MCF 10A (cell line): ENCODE results near the gene EXOC3. TPM values are rescaled to one million over a fixed set of nuclear protein-coding genes. Genes with fewer than 3 reads are reported as not detected.

Source experiments
- BruUV-seq: library from RNA; stranded (reverse); fragments of 400-500 nt; replicated peaks from 2 replicates; lab custom pipeline; 2021; lab: Mats Ljungman, UMichigan
- CTCF ChIA-PET: fragments of 300-600 bp; sonication (Branson Sonifier 250); formaldehyde crosslinking; extraction: SDS; loops from one replicate; lab custom pipeline; 2021; ENCODE audit warnings: antibody characterized with exemption, inconsistent platforms; lab: Yijun Ruan, JAX
- POLR2A ChIA-PET: fragments of 300-600, 350-650 bp; sonication (Branson Sonifier 250); formaldehyde crosslinking; extraction: SDS; loops from one replicate; lab custom pipeline; 2020; ENCODE audit warnings: antibody characterized with exemption, inconsistent platforms; lab: Yijun Ruan, JAX
- DNase-seq: peaks from one replicate; pipeline ENCODE4 v3.0.0-alpha.2; 2018; ENCODE audit not compliant: unreplicated experiment
- H3K27ac Mint-ChIP-seq: one replicate; pipeline ENCODE4 v1.8.0; 2022; ENCODE audit warnings: mild to moderate bottlenecking, low read depth, mixed read lengths; ENCODE audit not compliant: unreplicated experiment
- H3K27me3 Mint-ChIP-seq: one replicate; pipeline ENCODE4 v1.8.0; 2022; ENCODE audit warnings: mixed read lengths; ENCODE audit not compliant: insufficient read depth, unreplicated experiment
- H3K36me3 Mint-ChIP-seq: one replicate; pipeline ENCODE4 v1.8.0; 2022; ENCODE audit warnings: mild to moderate bottlenecking, moderate library complexity, mixed read lengths; ENCODE audit not compliant: insufficient read depth, unreplicated experiment
- H3K4me1 Mint-ChIP-seq: one replicate; pipeline ENCODE4 v1.8.0; 2022; ENCODE audit warnings: mixed read lengths; ENCODE audit not compliant: insufficient read depth, unreplicated experiment
- H3K4me3 Mint-ChIP-seq: one replicate; pipeline ENCODE4 v1.8.0; 2022; ENCODE audit warnings: mild to moderate bottlenecking, moderate library complexity, mixed read lengths; ENCODE audit not compliant: unreplicated experiment
- H3K9me3 Mint-ChIP-seq: one replicate; pipeline ENCODE4 v1.8.0; 2022; ENCODE audit warnings: mixed read lengths; ENCODE audit not compliant: unreplicated experiment
- CTCF ChIP-seq: fragments of 200-600 bp; IDR thresholded peaks from one replicate; pipeline ENCODE4 v1.8.0; 2022; ENCODE audit warnings: antibody characterized with exemption, mild to moderate bottlenecking; ENCODE audit not compliant: unreplicated experiment
- intact Hi-C: fragments of 100-400 bp; cut with micrococcal nuclease; formaldehyde crosslinking; loops from 2 replicates; pipeline ENCODE4 v1.14.1; 2022
- total RNA-seq: library from RNA; stranded (reverse); gene quantifications from 2 replicates; pipeline ENCODE4 v1.2.3, GENCODE V29; 2022

EXOC3 gene
- total RNA-seq, 1 experiment from 2014 or later = 44.1 TPM

DNA sequence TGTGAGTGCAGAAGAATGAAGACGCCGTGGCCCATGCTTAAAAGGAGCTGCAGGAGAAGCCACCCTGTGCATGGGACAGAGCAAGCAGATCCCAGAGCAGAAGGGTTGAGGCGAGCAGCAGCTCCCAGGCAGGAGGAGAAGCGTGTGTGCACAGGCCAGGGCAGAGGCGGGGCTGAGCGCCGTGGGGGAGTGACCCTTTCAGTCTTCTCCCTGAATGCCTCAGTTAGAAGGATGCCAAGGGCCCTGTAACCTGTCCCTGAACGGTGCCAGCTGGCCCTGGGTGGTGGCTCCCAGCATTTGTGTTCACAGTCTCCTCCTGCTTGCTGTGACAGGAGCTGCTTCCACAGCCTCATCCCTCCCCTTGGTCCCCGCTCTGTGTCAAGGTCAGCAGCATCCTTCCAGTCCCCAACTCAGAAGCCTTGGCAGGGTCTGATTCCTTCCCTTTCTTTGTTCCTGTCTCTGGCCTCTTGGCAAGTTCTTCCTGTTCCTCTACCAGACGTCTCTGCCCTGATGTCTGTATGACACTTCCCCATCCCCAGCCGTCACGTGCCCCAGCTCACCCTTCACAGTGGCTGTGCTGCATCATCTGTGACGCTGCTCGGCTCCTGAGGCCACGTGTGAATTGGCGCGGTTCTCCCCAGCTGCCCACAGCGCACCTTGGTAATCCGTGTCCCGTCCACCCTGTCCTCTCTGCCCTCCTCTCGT is 5.2 kb downstream of the EXOC3 start:
- no peak for TF ChIP-seq CTCF
- H3K27ac Mint-ChIP-seq = peak overlapping the region; percentile 25
- no peaks in the 10 kb centered on the region for H3K9me3 Mint-ChIP-seq
- CTCF ChIA-PET = interaction anchor here (0.6 to 3.0 kb wide), 6 partner anchors 9 to 453 kb away, joined by 3 to 12 read pairs (median 4); no protein-coding TSS in a partner anchor
- BruUV-seq = no TSS peak
- POLR2A ChIA-PET = no interaction called here
- H3K4me1 Mint-ChIP-seq = peaks cover 23% of the 10 kb centered on the region
- no peak for DNase-seq
- no peaks in the 10 kb centered on the region for H3K27me3 Mint-ChIP-seq
- intact Hi-C loops = loop anchor here (10.0 kb wide), 1 partner anchor 457 kb away; no protein-coding TSS in a partner anchor
- no peak overlapping the region for H3K4me3 Mint-ChIP-seq
- H3K36me3 Mint-ChIP-seq = peaks cover 70% of the 10 kb centered on the region

DNA sequence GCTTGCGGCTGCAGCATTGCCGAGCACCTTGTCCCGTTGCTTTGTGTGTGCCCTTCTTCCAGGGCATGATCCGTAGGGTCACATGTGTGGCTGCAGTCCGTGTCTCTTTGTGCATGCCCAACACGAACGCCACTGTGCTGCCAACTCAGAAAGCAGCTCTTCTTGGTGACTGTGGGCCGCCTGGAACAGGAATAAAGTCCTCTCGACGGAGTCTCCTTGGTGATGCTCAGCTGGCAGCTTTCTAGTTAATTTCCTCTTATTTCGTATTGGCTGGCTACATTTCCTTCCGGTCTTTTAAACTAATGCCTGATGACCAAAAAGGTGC is 5.8 kb downstream of the EXOC3 start:
- Mint-ChIP-seq H3K36me3 (peaks cover 75% of the 10 kb centered on the region), H3K27me3 (no peaks in the 10 kb centered on the region), H3K4me3 (no peak overlapping the region), H3K9me3 (no peaks in the 10 kb centered on the region), H3K4me1 (peaks cover 28% of the 10 kb centered on the region), H3K27ac (peak overlapping the region; percentile 25)
- no TSS peak for BruUV-seq
- no peak for DNase-seq
- intact Hi-C loops = loop anchor here (10.0 kb wide), 1 partner anchor 456 kb away; no protein-coding TSS in a partner anchor
- TF ChIP-seq CTCF = no peak
- ChIA-PET POLR2A (no interaction called here), CTCF (interaction anchor here (0.7 kb wide), 1 partner anchor 140 kb away, joined by 3 read pairs; no protein-coding TSS in a partner anchor)

- H3K9me3 Mint-ChIP-seq = no peaks in the 10 kb centered on the region
- no peak overlapping the region for H3K4me3 Mint-ChIP-seq
- no peak for TF ChIP-seq CTCF
- POLR2A ChIA-PET = no interaction called here
- H3K27me3 Mint-ChIP-seq = no peaks in the 10 kb centered on the region
- BruUV-seq = no TSS peak
- intact Hi-C loops = loop anchor here (10.0 kb wide), 1 partner anchor 456 kb away; no protein-coding TSS in a partner anchor
- DNase-seq = no peak
- peaks cover 31% of the 10 kb centered on the region for H3K4me1 Mint-ChIP-seq
- CTCF ChIA-PET = interaction anchor here (0.7 kb wide), 1 partner anchor 140 kb away, joined by 3 read pairs; no protein-coding TSS in a partner anchor
- peaks cover 79% of the 10 kb centered on the region for H3K36me3 Mint-ChIP-seq
- no peak overlapping the region for H3K27ac Mint-ChIP-seq
Measured at GRCh38 chr5:449151-449550, 6.2 kb downstream of the EXOC3 start.

- H3K4me1 Mint-ChIP-seq = peaks cover 20% of the 10 kb centered on the region
- intact Hi-C loops = no loop called here
- CTCF ChIA-PET = interaction anchor here (0.7 to 1.4 kb wide), 2 partner anchors 45 to 135 kb away, joined by 3 read pairs; no protein-coding TSS in a partner anchor
- peaks cover 81% of the 10 kb centered on the region for H3K36me3 Mint-ChIP-seq
- no peak overlapping the region for H3K4me3 Mint-ChIP-seq
- POLR2A ChIA-PET = interaction anchor here (0.8 to 1.9 kb wide), 4 partner anchors 9 to 21 kb away, joined by 3 to 5 read pairs (median 4); partner anchors contain the start of gene EXOC3
- H3K27ac Mint-ChIP-seq = no peak overlapping the region
- H3K9me3 Mint-ChIP-seq = no peaks in the 10 kb centered on the region
- no TSS peak for BruUV-seq
- no peak for DNase-seq
- H3K27me3 Mint-ChIP-seq = no peaks in the 10 kb centered on the region
- no peak for TF ChIP-seq CTCF
Measured at GRCh38 chr5:451587-452458, 8.8 kb downstream of the EXOC3 start.
